K562 (cell line): ENCODE data around the gene VPREB1. TPM values are rescaled to one million over a fixed set of nuclear protein-coding genes. Genes with fewer than 3 reads are reported as not detected.

ENCODE experiments used
- ASH1L ChIP-seq: fragments of 450-650 bp; IDR thresholded peaks from 2 replicates; pipeline ENCODE4 v1.6.1; 2018; ENCODE audit warnings: borderline replicate concordance, mild to moderate bottlenecking, low read depth; ENCODE audit not compliant: partially characterized antibody
- GABPB1 ChIP-seq: sonication (generic); formaldehyde crosslinking; IDR thresholded peaks from 2 replicates; pipeline ENCODE4 v1.8.0; 2022; ENCODE audit warnings: mild to moderate bottlenecking, missing genetic modification reagents
- MXD1 ChIP-seq: fragments of 250-450 bp; sonication (Bioruptor Pico); IDR thresholded peaks from 2 replicates; pipeline ENCODE4 v1.8.0; 2021; ENCODE audit warnings: borderline replicate concordance, mild to moderate bottlenecking, moderate library complexity; ENCODE audit not compliant: poor library complexity, severe bottlenecking
- NONO ChIP-seq, 2 experiments: fragments of 200-400 bp in 1 of 2; fragments of 450-650 bp in 1 of 2; formaldehyde crosslinking in 1 of 2; IDR thresholded peaks; 2 replicates each; pipeline ENCODE4 v1.6.1; 2017; ENCODE audit warnings: low read depth in 2 of 2, mild to moderate bottlenecking in 2 of 2, moderate library complexity in 2 of 2, low read length in 1 of 2
- NR2F6 ChIP-seq: fragments of 450-650 bp; formaldehyde crosslinking; IDR thresholded peaks from 2 replicates; pipeline ENCODE4 v1.4.0; 2020; ENCODE audit warnings: mild to moderate bottlenecking
- NUFIP1 ChIP-seq: fragments of 450-650 bp; IDR thresholded peaks from 2 replicates; pipeline ENCODE4 v1.6.1; 2018; ENCODE audit not compliant: partially characterized antibody
- PATZ1 ChIP-seq: fragments of 250-450 bp; sonication (Bioruptor Pico); IDR thresholded peaks from 2 replicates; pipeline ENCODE4 v1.5.0; 2020; ENCODE audit warnings: mild to moderate bottlenecking, borderline replicate concordance
- SMARCE1 ChIP-seq: fragments of 450-650 bp; IDR thresholded peaks from 2 replicates; pipeline ENCODE4 v1.7.1; 2016; ENCODE audit warnings: mild to moderate bottlenecking
- XRCC3 ChIP-seq: fragments of 450-650 bp; IDR thresholded peaks from 2 replicates; pipeline ENCODE4 v1.6.1; 2017; ENCODE audit warnings: mild to moderate bottlenecking, moderate library complexity
- ZNF589 ChIP-seq: fragments of 200-800 bp; sonication (Bioruptor generic); IDR thresholded peaks from 2 replicates; pipeline ENCODE4 v1.6.1; 2016; ENCODE audit warnings: low read depth, missing genetic modification characterization, missing compliant biosample characterization
- polyA plus RNA-seq, 8 experiments: library from polyadenylated mRNA; depleted of rRNA in 4 of 8; stranded (reverse) in 5 of 8; unstranded in 3 of 8; fragments of >200 nt; fragmentation: Nextera tagmentation in 2 of 8; fragmentation: Illumina TruSeq in 1 of 8; extraction: Ambion mirVana in 2 of 8; extraction: Trizol in 1 of 8; gene quantifications; 2 replicates each; pipeline versions ENCODE4 v1.2.1 to v1.2.3, GENCODE V29; 2011 to 2014; ENCODE audit warnings: inconsistent platforms in 1 of 8, missing spikeins in 1 of 8
- total RNA-seq, 7 experiments: library from RNA; depleted of rRNA in 6 of 7; stranded (reverse); fragments of >200 nt in 6 of 7; fragmentation: Illumina TruSeq in 2 of 7; extraction: Trizol in 2 of 7; gene quantifications; 2 replicates each; pipeline versions ENCODE4 v1.2.1 to v1.2.3, GENCODE V29; 2011 to 2021; ENCODE audit warnings: low replicate concordance in 1 of 7
- TF ChIP-seq, protein P1 (sequence below), 2 experiments: fragments of 450-650 bp in 1 of 2; sonication (generic) in 1 of 2; formaldehyde crosslinking in 1 of 2; IDR thresholded peaks; 2 replicates each; pipeline versions ENCODE4 v1.7.1 to v1.9.0; 2016 to 2022; ENCODE audit warnings: inconsistent platforms in 1 of 2, mild to moderate bottlenecking in 1 of 2, missing genetic modification reagents in 1 of 2
- TF ChIP-seq, protein P2 (sequence below), 2 experiments: fragments of 450-650 bp in 1 of 2; sonication (generic) in 1 of 2; formaldehyde crosslinking; conservative IDR thresholded peaks; 2 replicates each; pipeline versions ENCODE4 v1.4.0 to v1.8.1; 2020 to 2022; ENCODE audit warnings: mild to moderate bottlenecking in 1 of 2, missing genetic modification reagents in 1 of 2
- TF ChIP-seq, protein P3 (sequence below): fragments of 250-450 bp; sonication (Bioruptor Pico); IDR thresholded peaks from 2 replicates; pipeline ENCODE4 v1.5.0; 2022; ENCODE audit warnings: mild to moderate bottlenecking

VPREB1 gene
- total and polyA plus RNA-seq, 9 of the 15 experiments (the other 6 are each of a cell fraction or from before 2014, with no cell fraction given): not detected

GRCh38 chr22:22235558-22235957 is 9.0 kb upstream of the VPREB1 start (continued):
- TF ChIP-seq MXD1 (CRISPR knock-in tag) (no peak), GABPB1 (CRISPR knock-in tag) (no peak), ZNF589 (CRISPR knock-in tag) (no peak), NONO (IDR thresholded peaks at IDR 0.05; ENCODE audit: low read depth in 2 of 2, low read length in 1 of 2) (no peak), XRCC3 (no peak), NR2F6 (CRISPR knock-in tag) (no peak), ASH1L (no peak), SMARCE1 (no peak), NUFIP1 (no peak), PATZ1 (CRISPR knock-in tag) (no peak)
- TF ChIP-seq, protein P1, sequence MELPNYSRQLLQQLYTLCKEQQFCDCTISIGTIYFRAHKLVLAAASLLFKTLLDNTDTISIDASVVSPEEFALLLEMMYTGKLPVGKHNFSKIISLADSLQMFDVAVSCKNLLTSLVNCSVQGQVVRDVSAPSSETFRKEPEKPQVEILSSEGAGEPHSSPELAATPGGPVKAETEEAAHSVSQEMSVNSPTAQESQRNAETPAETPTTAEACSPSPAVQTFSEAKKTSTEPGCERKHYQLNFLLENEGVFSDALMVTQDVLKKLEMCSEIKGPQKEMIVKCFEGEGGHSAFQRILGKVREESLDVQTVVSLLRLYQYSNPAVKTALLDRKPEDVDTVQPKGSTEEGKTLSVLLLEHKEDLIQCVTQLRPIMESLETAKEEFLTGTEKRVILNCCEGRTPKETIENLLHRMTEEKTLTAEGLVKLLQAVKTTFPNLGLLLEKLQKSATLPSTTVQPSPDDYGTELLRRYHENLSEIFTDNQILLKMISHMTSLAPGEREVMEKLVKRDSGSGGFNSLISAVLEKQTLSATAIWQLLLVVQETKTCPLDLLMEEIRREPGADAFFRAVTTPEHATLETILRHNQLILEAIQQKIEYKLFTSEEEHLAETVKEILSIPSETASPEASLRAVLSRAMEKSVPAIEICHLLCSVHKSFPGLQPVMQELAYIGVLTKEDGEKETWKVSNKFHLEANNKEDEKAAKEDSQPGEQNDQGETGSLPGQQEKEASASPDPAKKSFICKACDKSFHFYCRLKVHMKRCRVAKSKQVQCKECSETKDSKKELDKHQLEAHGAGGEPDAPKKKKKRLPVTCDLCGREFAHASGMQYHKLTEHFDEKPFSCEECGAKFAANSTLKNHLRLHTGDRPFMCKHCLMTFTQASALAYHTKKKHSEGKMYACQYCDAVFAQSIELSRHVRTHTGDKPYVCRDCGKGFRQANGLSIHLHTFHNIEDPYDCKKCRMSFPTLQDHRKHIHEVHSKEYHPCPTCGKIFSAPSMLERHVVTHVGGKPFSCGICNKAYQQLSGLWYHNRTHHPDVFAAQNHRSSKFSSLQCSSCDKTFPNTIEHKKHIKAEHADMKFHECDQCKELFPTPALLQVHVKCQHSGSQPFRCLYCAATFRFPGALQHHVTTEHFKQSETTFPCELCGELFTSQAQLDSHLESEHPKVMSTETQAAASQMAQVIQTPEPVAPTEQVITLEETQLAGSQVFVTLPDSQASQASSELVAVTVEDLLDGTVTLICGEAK (IDR thresholded peaks at IDR 0.05): no peak
- TF ChIP-seq, protein P1 (CRISPR knock-in tag; IDR thresholded peaks at IDR 0.05): no peak
- TF ChIP-seq, protein P2, sequence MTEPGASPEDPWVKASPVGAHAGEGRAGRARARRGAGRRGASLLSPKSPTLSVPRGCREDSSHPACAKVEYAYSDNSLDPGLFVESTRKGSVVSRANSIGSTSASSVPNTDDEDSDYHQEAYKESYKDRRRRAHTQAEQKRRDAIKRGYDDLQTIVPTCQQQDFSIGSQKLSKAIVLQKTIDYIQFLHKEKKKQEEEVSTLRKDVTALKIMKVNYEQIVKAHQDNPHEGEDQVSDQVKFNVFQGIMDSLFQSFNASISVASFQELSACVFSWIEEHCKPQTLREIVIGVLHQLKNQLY (CRISPR knock-in tag; conservative IDR thresholded peaks at IDR 0.05): no peak
- TF ChIP-seq, protein P3, sequence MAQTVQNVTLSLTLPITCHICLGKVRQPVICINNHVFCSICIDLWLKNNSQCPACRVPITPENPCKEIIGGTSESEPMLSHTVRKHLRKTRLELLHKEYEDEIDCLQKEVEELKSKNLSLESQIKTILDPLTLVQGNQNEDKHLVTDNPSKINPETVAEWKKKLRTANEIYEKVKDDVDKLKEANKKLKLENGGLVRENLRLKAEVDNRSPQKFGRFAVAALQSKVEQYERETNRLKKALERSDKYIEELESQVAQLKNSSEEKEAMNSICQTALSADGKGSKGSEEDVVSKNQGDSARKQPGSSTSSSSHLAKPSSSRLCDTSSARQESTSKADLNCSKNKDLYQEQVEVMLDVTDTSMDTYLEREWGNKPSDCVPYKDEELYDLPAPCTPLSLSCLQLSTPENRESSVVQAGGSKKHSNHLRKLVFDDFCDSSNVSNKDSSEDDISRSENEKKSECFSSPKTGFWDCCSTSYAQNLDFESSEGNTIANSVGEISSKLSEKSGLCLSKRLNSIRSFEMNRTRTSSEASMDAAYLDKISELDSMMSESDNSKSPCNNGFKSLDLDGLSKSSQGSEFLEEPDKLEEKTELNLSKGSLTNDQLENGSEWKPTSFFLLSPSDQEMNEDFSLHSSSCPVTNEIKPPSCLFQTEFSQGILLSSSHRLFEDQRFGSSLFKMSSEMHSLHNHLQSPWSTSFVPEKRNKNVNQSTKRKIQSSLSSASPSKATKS (CRISPR knock-in tag): no peak
